WTC11 (cell line): Measurements from ENCODE around the gene HDAC7. TPM values are rescaled to one million over a fixed set of nuclear protein-coding genes. Genes with fewer than 3 reads are reported as not detected.

Experiments used
- ATAC-seq: fragments of 200-7000 bp; cut with Tn5 transposase; 2 replicates; pipeline ENCODE4 v1.10.0; 2021; ENCODE audit warnings: mild to moderate bottlenecking, moderate library complexity
- CTCF ChIA-PET: fragments of 300-600 bp; sonication (Branson Sonifier 250); formaldehyde crosslinking; loops from one replicate; lab custom pipeline; 2021; ENCODE audit warnings: antibody characterized with exemption; lab: Charles Lee
- POLR2A ChIA-PET: fragments of 350-600 bp; sonication (Branson Sonifier 250); formaldehyde crosslinking; loops from one replicate; lab custom pipeline; 2021; ENCODE audit warnings: antibody characterized with exemption; lab: Charles Lee
- DNase-seq: peaks from one replicate; pipeline ENCODE4 v3.0.0; 2021; ENCODE audit warnings: low spot score
- H3K27ac Mint-ChIP-seq: 2 replicates; pipeline ENCODE4 v1.8.0; 2021; ENCODE audit warnings: mixed read lengths
- H3K27me3 Mint-ChIP-seq: 2 replicates; pipeline ENCODE4 v1.8.0; 2021; ENCODE audit warnings: low read depth, mild to moderate bottlenecking, moderate library complexity, mixed read lengths
- H3K36me3 Mint-ChIP-seq: 2 replicates; pipeline ENCODE4 v1.8.0; 2021; ENCODE audit warnings: mixed read lengths
- H3K4me1 Mint-ChIP-seq: 2 replicates; pipeline ENCODE4 v1.8.0; 2022; ENCODE audit warnings: mixed read lengths
- H3K4me3 Mint-ChIP-seq: 2 replicates; pipeline ENCODE4 v1.8.0; 2021; ENCODE audit warnings: mild to moderate bottlenecking, moderate library complexity, mixed read lengths
- H3K9me3 Mint-ChIP-seq: 2 replicates; pipeline ENCODE4 v1.8.0; 2021; ENCODE audit warnings: mixed read lengths
- ETV6 ChIP-seq: sonication (generic); formaldehyde crosslinking; IDR thresholded peaks from 2 replicates; pipeline ENCODE4 v1.8.1; 2022; ENCODE audit warnings: mild to moderate bottlenecking, missing genetic modification reagents
- FOXJ3 ChIP-seq: sonication (generic); formaldehyde crosslinking; IDR thresholded peaks from 2 replicates; pipeline ENCODE4 v1.9.0; 2021; ENCODE audit warnings: missing genetic modification reagents, mild to moderate bottlenecking, borderline replicate concordance
- FOXK1 ChIP-seq: sonication (generic); formaldehyde crosslinking; IDR thresholded peaks from 2 replicates; pipeline ENCODE4 v1.8.0; 2022; ENCODE audit warnings: mild to moderate bottlenecking, moderate library complexity, missing genetic modification reagents
- GRHL2 ChIP-seq: fragments of 250-450 bp; sonication (Bioruptor Pico); IDR thresholded peaks from 2 replicates; pipeline ENCODE4 v1.8.0; 2022; ENCODE audit warnings: mild to moderate bottlenecking, moderate library complexity; ENCODE audit not compliant: insufficient replicate concordance, severe bottlenecking
- NR1H2 ChIP-seq: sonication (generic); formaldehyde crosslinking; IDR thresholded peaks from 2 replicates; pipeline ENCODE4 v1.9.0; 2021; ENCODE audit warnings: mild to moderate bottlenecking, moderate library complexity, missing genetic modification reagents
- SMAD4 ChIP-seq: sonication (generic); formaldehyde crosslinking; IDR thresholded peaks from 2 replicates; pipeline ENCODE4 v1.8.0; 2022; ENCODE audit warnings: mild to moderate bottlenecking, missing genetic modification reagents
- ZBTB21 ChIP-seq: sonication (generic); formaldehyde crosslinking; IDR thresholded peaks from 2 replicates; pipeline ENCODE4 v1.8.1; 2023; ENCODE audit warnings: mild to moderate bottlenecking, missing genetic modification reagents, borderline replicate concordance
- ZNF121 ChIP-seq: sonication (generic); formaldehyde crosslinking; IDR thresholded peaks from 2 replicates; pipeline ENCODE4 v1.8.0; 2023; ENCODE audit warnings: missing genetic modification reagents
- ZNF416 ChIP-seq: fragments of 250-450 bp; sonication (Bioruptor Pico); IDR thresholded peaks from 2 replicates; pipeline ENCODE4 v1.9.0; 2021; ENCODE audit warnings: mild to moderate bottlenecking, inconsistent platforms
- ZNF423 ChIP-seq: fragments of 250-450 bp; sonication (Bioruptor Pico); IDR thresholded peaks from 2 replicates; pipeline ENCODE4 v2.1.2; 2022; ENCODE audit warnings: mild to moderate bottlenecking, moderate library complexity
- total RNA-seq: library from RNA; stranded (reverse); gene quantifications from 3 replicates; pipeline ENCODE4 v1.2.3, GENCODE V29; 2021
- TF ChIP-seq, protein P1 (sequence below): sonication (generic); formaldehyde crosslinking; IDR thresholded peaks from 2 replicates; pipeline ENCODE4 v1.8.1; 2023; ENCODE audit warnings: mild to moderate bottlenecking, missing genetic modification reagents, borderline replicate concordance
- TF ChIP-seq, protein P2 (sequence below): sonication (generic); formaldehyde crosslinking; IDR thresholded peaks from 2 replicates; pipeline ENCODE4 v1.8.1; 2022; ENCODE audit warnings: mild to moderate bottlenecking, missing genetic modification reagents, moderate library complexity, borderline replicate concordance
- TF ChIP-seq, protein P3 (sequence below): sonication (generic); formaldehyde crosslinking; IDR thresholded peaks from 2 replicates; pipeline ENCODE4 v1.8.0; 2022; ENCODE audit warnings: mild to moderate bottlenecking, missing genetic modification reagents
- TF ChIP-seq, protein P4 (sequence below): sonication (generic); formaldehyde crosslinking; IDR thresholded peaks from 2 replicates; pipeline ENCODE4 v1.8.1; 2023; ENCODE audit warnings: mild to moderate bottlenecking, missing genetic modification reagents, moderate library complexity
- TF ChIP-seq, protein P5 (sequence below): sonication (generic); formaldehyde crosslinking; IDR thresholded peaks from 2 replicates; pipeline ENCODE4 v1.8.1; 2022; ENCODE audit warnings: low read depth, mild to moderate bottlenecking, moderate library complexity, missing genetic modification reagents, borderline replicate concordance
- TF ChIP-seq, protein P6 (sequence below): sonication (generic); formaldehyde crosslinking; IDR thresholded peaks from 2 replicates; pipeline ENCODE4 v1.8.1; 2023; ENCODE audit warnings: mild to moderate bottlenecking, missing genetic modification reagents
- TF ChIP-seq, protein P7 (sequence below): sonication (generic); formaldehyde crosslinking; conservative IDR thresholded peaks from 2 replicates; pipeline ENCODE4 v1.8.1; 2022; ENCODE audit warnings: mild to moderate bottlenecking, missing genetic modification reagents

HDAC7 gene
- total RNA-seq, 1 experiment from 2014 or later, result 111 TPM

DNA sequence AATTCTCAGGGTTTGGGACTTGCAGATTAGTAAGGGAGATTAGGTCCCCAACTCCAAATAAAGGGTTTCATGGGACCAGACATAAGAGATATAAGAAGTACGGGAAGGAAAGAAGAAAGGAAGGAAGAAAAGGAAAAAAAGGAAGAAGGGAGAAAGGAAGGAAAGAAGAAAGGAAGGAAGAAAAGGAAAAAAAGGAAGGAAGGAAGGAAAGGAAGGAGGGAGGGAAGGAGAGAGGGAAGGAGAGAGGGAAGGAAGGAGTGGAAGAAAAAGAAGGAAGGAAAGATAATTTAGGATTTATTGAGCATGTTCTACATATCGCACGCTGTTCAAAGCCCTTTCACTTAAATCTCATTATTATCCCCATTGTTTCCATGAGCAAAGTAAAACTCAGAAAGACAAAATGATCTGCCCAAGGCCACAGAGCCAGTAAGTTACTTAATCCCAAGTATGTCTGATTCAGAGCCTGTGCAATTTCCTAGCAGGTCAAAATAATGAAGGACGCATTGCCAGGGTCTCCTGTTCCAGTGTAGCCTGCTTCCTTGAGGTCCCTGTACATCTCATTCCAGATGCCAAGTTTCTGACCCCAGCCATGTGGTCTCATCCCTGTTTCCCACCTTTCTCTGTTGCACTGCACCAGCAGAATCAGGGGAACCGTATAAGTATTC is 3.9 kb upstream of the HDAC7 start (continued):
- TF ChIP-seq, protein P1, sequence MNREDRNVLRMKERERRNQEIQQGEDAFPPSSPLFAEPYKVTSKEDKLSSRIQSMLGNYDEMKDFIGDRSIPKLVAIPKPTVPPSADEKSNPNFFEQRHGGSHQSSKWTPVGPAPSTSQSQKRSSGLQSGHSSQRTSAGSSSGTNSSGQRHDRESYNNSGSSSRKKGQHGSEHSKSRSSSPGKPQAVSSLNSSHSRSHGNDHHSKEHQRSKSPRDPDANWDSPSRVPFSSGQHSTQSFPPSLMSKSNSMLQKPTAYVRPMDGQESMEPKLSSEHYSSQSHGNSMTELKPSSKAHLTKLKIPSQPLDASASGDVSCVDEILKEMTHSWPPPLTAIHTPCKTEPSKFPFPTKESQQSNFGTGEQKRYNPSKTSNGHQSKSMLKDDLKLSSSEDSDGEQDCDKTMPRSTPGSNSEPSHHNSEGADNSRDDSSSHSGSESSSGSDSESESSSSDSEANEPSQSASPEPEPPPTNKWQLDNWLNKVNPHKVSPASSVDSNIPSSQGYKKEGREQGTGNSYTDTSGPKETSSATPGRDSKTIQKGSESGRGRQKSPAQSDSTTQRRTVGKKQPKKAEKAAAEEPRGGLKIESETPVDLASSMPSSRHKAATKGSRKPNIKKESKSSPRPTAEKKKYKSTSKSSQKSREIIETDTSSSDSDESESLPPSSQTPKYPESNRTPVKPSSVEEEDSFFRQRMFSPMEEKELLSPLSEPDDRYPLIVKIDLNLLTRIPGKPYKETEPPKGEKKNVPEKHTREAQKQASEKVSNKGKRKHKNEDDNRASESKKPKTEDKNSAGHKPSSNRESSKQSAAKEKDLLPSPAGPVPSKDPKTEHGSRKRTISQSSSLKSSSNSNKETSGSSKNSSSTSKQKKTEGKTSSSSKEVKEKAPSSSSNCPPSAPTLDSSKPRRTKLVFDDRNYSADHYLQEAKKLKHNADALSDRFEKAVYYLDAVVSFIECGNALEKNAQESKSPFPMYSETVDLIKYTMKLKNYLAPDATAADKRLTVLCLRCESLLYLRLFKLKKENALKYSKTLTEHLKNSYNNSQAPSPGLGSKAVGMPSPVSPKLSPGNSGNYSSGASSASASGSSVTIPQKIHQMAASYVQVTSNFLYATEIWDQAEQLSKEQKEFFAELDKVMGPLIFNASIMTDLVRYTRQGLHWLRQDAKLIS, result no peak
- TF ChIP-seq, protein P2, sequence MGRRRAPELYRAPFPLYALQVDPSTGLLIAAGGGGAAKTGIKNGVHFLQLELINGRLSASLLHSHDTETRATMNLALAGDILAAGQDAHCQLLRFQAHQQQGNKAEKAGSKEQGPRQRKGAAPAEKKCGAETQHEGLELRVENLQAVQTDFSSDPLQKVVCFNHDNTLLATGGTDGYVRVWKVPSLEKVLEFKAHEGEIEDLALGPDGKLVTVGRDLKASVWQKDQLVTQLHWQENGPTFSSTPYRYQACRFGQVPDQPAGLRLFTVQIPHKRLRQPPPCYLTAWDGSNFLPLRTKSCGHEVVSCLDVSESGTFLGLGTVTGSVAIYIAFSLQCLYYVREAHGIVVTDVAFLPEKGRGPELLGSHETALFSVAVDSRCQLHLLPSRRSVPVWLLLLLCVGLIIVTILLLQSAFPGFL (CRISPR knock-in tag), result no peak
- no peak for TF ChIP-seq ZNF416 (CRISPR knock-in tag)
- no peak for TF ChIP-seq ETV6 (CRISPR knock-in tag)
- no peak for TF ChIP-seq NR1H2 (CRISPR knock-in tag)
- no peak for TF ChIP-seq SMAD4 (CRISPR knock-in tag)
- no peak for TF ChIP-seq ZNF121 (CRISPR knock-in tag)
- TF ChIP-seq, protein P3, sequence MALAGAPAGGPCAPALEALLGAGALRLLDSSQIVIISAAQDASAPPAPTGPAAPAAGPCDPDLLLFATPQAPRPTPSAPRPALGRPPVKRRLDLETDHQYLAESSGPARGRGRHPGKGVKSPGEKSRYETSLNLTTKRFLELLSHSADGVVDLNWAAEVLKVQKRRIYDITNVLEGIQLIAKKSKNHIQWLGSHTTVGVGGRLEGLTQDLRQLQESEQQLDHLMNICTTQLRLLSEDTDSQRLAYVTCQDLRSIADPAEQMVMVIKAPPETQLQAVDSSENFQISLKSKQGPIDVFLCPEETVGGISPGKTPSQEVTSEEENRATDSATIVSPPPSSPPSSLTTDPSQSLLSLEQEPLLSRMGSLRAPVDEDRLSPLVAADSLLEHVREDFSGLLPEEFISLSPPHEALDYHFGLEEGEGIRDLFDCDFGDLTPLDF, result no peak
- no peak for TF ChIP-seq FOXJ3 (CRISPR knock-in tag)

DNA sequence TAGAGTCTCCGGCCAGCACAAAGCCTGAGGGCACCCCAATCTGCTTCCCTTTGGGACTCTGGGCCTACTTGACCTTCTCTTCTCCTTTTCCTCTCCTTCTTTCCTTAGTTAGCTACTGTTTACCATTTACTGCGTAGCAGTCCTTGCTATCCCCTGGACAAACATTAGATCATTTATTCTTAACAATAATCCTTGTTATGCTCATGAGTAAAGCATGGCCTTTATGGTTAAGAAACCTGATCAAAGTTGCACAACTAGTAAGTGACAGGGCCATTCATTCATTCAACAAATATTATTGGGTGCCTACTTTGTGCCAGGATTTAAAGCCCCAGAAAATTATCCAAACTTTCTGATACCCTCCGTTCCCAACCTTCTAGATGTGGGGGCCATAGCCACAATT is 3.2 kb upstream of the HDAC7 start:
- ChIA-PET POLR2A (no interaction called here), CTCF (interaction anchor here (1.3 to 7.6 kb wide), 3 partner anchors 15 to 82 kb away, joined by 3 to 134 read pairs (median 3); no protein-coding TSS in a partner anchor)
- no peak for DNase-seq
- TF ChIP-seq ZNF423 (CRISPR knock-in tag), result no peak
- no peak for TF ChIP-seq GRHL2 (CRISPR knock-in tag)
- TF ChIP-seq, protein P4, sequence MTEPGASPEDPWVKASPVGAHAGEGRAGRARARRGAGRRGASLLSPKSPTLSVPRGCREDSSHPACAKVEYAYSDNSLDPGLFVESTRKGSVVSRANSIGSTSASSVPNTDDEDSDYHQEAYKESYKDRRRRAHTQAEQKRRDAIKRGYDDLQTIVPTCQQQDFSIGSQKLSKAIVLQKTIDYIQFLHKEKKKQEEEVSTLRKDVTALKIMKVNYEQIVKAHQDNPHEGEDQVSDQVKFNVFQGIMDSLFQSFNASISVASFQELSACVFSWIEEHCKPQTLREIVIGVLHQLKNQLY (CRISPR knock-in tag), result no peak
- TF ChIP-seq, protein P2 (CRISPR knock-in tag), result no peak
- TF ChIP-seq, protein P5, sequence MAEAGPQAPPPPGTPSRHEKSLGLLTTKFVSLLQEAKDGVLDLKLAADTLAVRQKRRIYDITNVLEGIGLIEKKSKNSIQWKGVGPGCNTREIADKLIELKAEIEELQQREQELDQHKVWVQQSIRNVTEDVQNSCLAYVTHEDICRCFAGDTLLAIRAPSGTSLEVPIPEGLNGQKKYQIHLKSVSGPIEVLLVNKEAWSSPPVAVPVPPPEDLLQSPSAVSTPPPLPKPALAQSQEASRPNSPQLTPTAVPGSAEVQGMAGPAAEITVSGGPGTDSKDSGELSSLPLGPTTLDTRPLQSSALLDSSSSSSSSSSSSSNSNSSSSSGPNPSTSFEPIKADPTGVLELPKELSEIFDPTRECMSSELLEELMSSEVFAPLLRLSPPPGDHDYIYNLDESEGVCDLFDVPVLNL (CRISPR knock-in tag), result no peak
- no peak for TF ChIP-seq ETV6 (CRISPR knock-in tag)
- TF ChIP-seq, protein P6, sequence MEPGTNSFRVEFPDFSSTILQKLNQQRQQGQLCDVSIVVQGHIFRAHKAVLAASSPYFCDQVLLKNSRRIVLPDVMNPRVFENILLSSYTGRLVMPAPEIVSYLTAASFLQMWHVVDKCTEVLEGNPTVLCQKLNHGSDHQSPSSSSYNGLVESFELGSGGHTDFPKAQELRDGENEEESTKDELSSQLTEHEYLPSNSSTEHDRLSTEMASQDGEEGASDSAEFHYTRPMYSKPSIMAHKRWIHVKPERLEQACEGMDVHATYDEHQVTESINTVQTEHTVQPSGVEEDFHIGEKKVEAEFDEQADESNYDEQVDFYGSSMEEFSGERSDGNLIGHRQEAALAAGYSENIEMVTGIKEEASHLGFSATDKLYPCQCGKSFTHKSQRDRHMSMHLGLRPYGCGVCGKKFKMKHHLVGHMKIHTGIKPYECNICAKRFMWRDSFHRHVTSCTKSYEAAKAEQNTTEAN (CRISPR knock-in tag), result no peak
- TF ChIP-seq FOXK1 (CRISPR knock-in tag), result no peak
- TF ChIP-seq ZBTB21 (CRISPR knock-in tag), result no peak
- TF ChIP-seq, protein P7, sequence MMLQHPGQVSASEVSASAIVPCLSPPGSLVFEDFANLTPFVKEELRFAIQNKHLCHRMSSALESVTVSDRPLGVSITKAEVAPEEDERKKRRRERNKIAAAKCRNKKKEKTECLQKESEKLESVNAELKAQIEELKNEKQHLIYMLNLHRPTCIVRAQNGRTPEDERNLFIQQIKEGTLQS (CRISPR knock-in tag), result no peak
- no peak for ATAC-seq
- Mint-ChIP-seq H3K27ac (no peak overlapping the region), H3K36me3 (no peaks in the 10 kb centered on the region), H3K27me3 (peaks cover 12% of the 10 kb centered on the region), H3K4me3 (no peak overlapping the region), H3K9me3 (no peaks in the 10 kb centered on the region), H3K4me1 (peaks cover 51% of the 10 kb centered on the region)
